ENCODE data around the gene GTPBP4. TPM values are rescaled to one million over a fixed set of nuclear protein-coding genes. Genes with fewer than 3 reads are reported as not detected.

The GTPBP4 gene
- total and polyA plus RNA-seq, 2 of the 8 experiments (the other 6 are each of a cell fraction or from before 2014, with no cell fraction given): 16.9 to 98.1 TPM

DNA sequence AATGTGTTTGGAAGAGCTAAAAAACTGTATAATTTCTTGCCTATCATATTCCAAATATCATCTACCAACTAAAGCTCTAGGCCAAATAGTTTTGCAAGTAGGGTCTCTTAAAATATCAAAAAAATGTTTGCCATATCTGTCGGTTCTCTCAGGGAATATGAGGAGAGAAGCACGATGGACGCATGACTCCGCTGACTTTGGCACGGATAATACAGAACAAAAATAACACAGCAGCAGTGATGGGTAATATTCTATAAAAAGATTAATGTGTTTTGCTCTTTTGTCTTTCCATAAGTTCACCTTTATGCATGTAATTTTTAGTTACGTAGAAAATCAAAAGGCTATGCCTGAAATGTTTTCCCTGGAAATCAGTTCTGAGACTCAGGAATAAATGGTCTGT is 38.3 kb downstream of the GTPBP4 start:
- Histone ChIP-seq H2BK12ac (ENCODE audit: low read depth, low read length) (no peak overlapping the region), H4K8ac (ENCODE audit: extremely low read depth, insufficient read depth, low read length) (no peak overlapping the region), H3K4me1 (replicated peaks in 1 of 4; ENCODE audit: control insufficient read depth in 3 of 4, insufficient read depth in 4 of 4, low read length in 3 of 4) (no peaks in the 10 kb centered on the region; a peak in 1 of 7 replicates), H3K23me2 (ENCODE audit: low read depth, low read length) (no peaks in the 10 kb centered on the region), H3K4me2 (ENCODE audit: insufficient read depth in 1 of 2, low read depth in 2 of 2, low read length in 2 of 2) (no peak overlapping the region), H3K79me2 (ENCODE audit: control insufficient read depth in 1 of 2, insufficient read depth in 2 of 2, low read length in 2 of 2) (no peaks in the 10 kb centered on the region), H3K9me3 (ENCODE audit: insufficient read depth in 2 of 2, low read depth in 1 of 2, low read length in 1 of 2) (no peaks in the 10 kb centered on the region), H3K14ac (ENCODE audit: insufficient read length) (no peak overlapping the region), H3K23ac (ENCODE audit: insufficient read length) (no peak overlapping the region), H3K9ac (replicated peaks in 1 of 4; ENCODE audit: extremely low read depth in 1 of 4, low read depth in 3 of 4, low read length in 3 of 4) (no peak overlapping the region), H2BK120ac (replicated peaks; ENCODE audit: low read depth, low read length) (no peak overlapping the region), H3K36me3 (ENCODE audit: control insufficient read depth in 2 of 4, insufficient read depth in 4 of 4, low read length in 3 of 4) (no peaks in the 10 kb centered on the region; a peak in 1 of 8 replicates), H3K18ac (ENCODE audit: extremely low read depth, low read length) (no peak overlapping the region), H3K4ac (replicated peaks; ENCODE audit: insufficient read length, low read depth, low read length) (no peak overlapping the region), H3K56ac (replicated peaks; ENCODE audit: insufficient read length, low read depth, low read length) (no peak overlapping the region), H3K27ac (ENCODE audit: low read depth, low read length) (no peak overlapping the region), H3K4me3 (ENCODE audit: extremely low read depth in 1 of 4, insufficient read depth in 2 of 4, low read depth in 3 of 4, low read length in 4 of 4) (no peak overlapping the region), H3K27me3 (replicated peaks in 1 of 4; ENCODE audit: control insufficient read depth in 3 of 4, extremely low read depth in 1 of 4, insufficient read depth in 3 of 4, low read length in 3 of 4) (no peaks in the 10 kb centered on the region), H4K5ac (ENCODE audit: insufficient read length, low read depth, low read length) (no peak overlapping the region), H2AFZ (ENCODE audit: low read length) (no peak overlapping the region), H4K20me1 (replicated peaks in 1 of 2; ENCODE audit: control insufficient read depth in 1 of 2, insufficient read depth in 2 of 2, low read length in 2 of 2) (no peaks in the 10 kb centered on the region), H2BK20ac (ENCODE audit: low read length) (no peak overlapping the region), H2BK5ac (ENCODE audit: low read depth, low read length) (no peak overlapping the region), H3K79me1 (ENCODE audit: low read depth, low read length) (no peaks in the 10 kb centered on the region), H4K91ac (replicated peaks; ENCODE audit: insufficient read length, low read length) (no peak overlapping the region), H2AK5ac (ENCODE audit: low read depth, low read length) (no peak overlapping the region), H2BK15ac (ENCODE audit: low read length) (no peak overlapping the region)
- ChIA-PET POLR2A (ENCODE audit: partially characterized antibody) (no interaction called here), CTCF (ENCODE audit: partially characterized antibody) (interaction anchor here (0.6 to 1.4 kb wide), 2 partner anchors 19 to 134 kb away, joined by 3 to 4 read pairs; no protein-coding TSS in a partner anchor)
- no peak for TF ChIP-seq RAD21 (IDR thresholded peaks at IDR 0.05 in 1 of 2, conservative IDR thresholded peaks at IDR 0.05 in 1 of 2; ENCODE audit: low read depth in 2 of 2, low read length in 2 of 2)
- TF ChIP-seq MAFK (IDR thresholded peaks at IDR 0.05; ENCODE audit: low read depth, low read length): no peak
- TF ChIP-seq CTBP2 (IDR thresholded peaks at IDR 0.05; ENCODE audit: borderline replicate concordance, insufficient read depth, insufficient read length, low read length): no peak
- TF ChIP-seq TEAD4 (IDR thresholded peaks at IDR 0.05; ENCODE audit: low read depth, low read length): no peak
- no peak for TF ChIP-seq EGR1 (IDR thresholded peaks at IDR 0.05; ENCODE audit: borderline replicate concordance, low read depth, low read length)
- no peak for TF ChIP-seq SP1 (IDR thresholded peaks at IDR 0.05; ENCODE audit: low read depth, low read length)
- TF ChIP-seq NANOG (IDR thresholded peaks at IDR 0.05; ENCODE audit: insufficient read depth, low read depth, low read length, poor library complexity, severe bottlenecking): no peak
- TF ChIP-seq PHF8 (conservative IDR thresholded peaks at IDR 0.05; ENCODE audit: low read depth, low read length): no peak
- TF ChIP-seq, protein P1, sequence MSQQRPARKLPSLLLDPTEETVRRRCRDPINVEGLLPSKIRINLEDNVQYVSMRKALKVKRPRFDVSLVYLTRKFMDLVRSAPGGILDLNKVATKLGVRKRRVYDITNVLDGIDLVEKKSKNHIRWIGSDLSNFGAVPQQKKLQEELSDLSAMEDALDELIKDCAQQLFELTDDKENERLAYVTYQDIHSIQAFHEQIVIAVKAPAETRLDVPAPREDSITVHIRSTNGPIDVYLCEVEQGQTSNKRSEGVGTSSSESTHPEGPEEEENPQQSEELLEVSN (IDR thresholded peaks at IDR 0.05): no peak
- no peak for TF ChIP-seq SRF (IDR thresholded peaks at IDR 0.05; ENCODE audit: low read depth, low read length)
- TF ChIP-seq BRCA1 (IDR thresholded peaks at IDR 0.05; ENCODE audit: low read depth, low read length): no peak
- no peak for TF ChIP-seq HDAC6 (IDR thresholded peaks at IDR 0.05; ENCODE audit: low read depth, low read length)
- no peak for TF ChIP-seq SIN3A (conservative IDR thresholded peaks at IDR 0.05 in 1 of 2, IDR thresholded peaks at IDR 0.05 in 1 of 2; ENCODE audit: low read depth in 1 of 2, low read length in 2 of 2)
- DNase-seq (ENCODE audit: low read depth in 1 of 2, low spot score in 2 of 2): no peak
- no peak for FAIRE-seq
- 91% methylated on average over 6 of the region's 6 CpGs; no CpG with 5 or more reads in 1 of the 2 experiments for WGBS, 2 experiments (ENCODE audit: extremely low coverage in 1 of 2, insufficient coverage in 1 of 2, insufficient read length in 1 of 2, insufficient replicate concordance in 2 of 2, low coverage in 1 of 2, low lambda C conversion rate in 2 of 2, missing lambda C conversion rate in 1 of 2)

Data from H1 (cell line).